Sciatic nerve (tissue), 2 donors: ENCODE measurements around the gene CTPS2. TPM values are rescaled to one million over a fixed set of nuclear protein-coding genes. Genes with fewer than 3 reads are reported as not detected.
"Not testable (repeated sequence)": the region's sequence is repeated elsewhere in the genome, so short reads cannot be mapped to it uniquely, and the experiment has no call there.

Experiments used
- ATAC-seq: fragments of 200-7000 bp; cut with Tn5 transposase; one replicate; pipeline ENCODE4 v1.9.1; 2020; ENCODE audit warnings: mild to moderate bottlenecking, moderate library complexity
- DNase-seq: peaks from one replicate; pipeline ENCODE4 v3.0.0-alpha.2; 2020; ENCODE audit warnings: low spot score
- intact Hi-C: fragments of 100-400 bp; cut with DNase I; formaldehyde crosslinking; loops from one replicate; pipeline ENCODE4 v1.14.2; 2022
- total RNA-seq: library from RNA; stranded (reverse); fragmentation: NEBNext Ultra II Directional; extraction: Animal tissue kit (Norgen Biotek cat#: 25700); gene quantifications from one replicate; pipeline ENCODE4 v1.2.1, GENCODE V29; 2021
- donor health status: DM: no; HTN: no; CAD: no.
- donor health status: DM: no; HTN: no; CAD: no.

The CTPS2 gene
- total RNA-seq, 1 donor from 2014 or later, result 17.0 TPM

- intact Hi-C loops, ATAC-seq, DNase-seq: not testable (repeated sequence)
These were observed 84.0 kb downstream of the CTPS2 start for GRCh38 chrX:16628511-16628910.

DNA sequence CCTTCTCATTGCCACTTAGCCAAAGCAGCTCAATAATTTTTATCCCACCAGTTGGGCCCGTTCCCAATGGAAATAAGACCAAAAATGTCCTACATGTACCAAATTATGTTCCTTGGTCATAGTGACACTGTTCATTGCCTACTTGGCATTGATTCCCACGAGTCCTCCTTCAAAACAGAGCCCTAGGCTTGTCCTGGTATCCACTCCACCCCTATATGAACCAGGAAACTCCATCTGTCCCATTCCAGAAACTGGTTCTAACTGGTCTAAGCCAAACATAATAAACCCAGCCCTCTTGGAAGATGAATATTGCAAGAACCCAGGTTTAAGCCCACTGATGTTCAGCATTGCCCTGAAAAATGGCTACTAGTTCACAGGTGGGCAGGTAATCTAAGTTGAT, 93.4 kb downstream of the CTPS2 start:
- DNase-seq (no peak), ATAC-seq (no peak)
- intact Hi-C loops, result no loop called here

DNA sequence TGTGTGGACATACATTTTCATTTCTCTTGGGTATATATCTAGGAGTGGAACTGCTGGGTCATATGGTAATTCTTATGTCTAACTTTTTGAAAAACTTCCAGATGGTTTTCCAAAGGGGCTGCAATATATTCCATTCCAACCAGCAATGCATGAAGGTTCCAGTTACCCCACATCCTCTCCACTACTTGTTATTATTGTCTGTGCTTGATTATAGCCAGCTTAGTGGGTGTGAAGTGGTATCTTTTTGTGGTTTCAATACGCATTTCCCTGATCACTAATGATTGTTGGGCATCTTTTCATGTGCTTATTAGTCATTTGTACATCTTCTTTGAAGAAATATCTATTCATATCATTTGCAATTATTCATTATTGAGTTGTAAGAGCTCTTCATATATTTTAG, 94.0 kb downstream of the CTPS2 start:
- intact Hi-C loops, result no loop called here
- no peak for ATAC-seq
- no peak for DNase-seq

DNA sequence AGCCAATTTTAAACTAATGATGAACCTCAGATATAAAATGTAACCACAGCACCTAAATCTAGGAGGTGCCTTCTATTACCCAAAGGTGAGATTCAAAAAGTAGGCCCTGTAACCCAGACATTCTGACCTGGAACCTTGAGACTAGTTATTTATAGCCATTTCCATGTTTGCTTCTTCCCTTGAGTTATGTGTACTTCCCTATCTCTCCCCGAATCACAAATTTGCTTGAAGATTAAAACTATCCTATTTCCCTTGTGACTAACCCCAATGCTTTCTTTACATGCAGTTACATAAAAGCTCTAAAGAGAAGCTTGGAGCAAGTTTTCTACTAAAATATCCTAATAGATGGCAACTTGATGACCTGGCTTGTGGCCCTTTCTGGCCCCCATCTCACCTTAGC, 95.1 kb downstream of the CTPS2 start:
- DNase-seq (no peak), ATAC-seq (no peak)
- intact Hi-C loops, result no loop called here

DNA sequence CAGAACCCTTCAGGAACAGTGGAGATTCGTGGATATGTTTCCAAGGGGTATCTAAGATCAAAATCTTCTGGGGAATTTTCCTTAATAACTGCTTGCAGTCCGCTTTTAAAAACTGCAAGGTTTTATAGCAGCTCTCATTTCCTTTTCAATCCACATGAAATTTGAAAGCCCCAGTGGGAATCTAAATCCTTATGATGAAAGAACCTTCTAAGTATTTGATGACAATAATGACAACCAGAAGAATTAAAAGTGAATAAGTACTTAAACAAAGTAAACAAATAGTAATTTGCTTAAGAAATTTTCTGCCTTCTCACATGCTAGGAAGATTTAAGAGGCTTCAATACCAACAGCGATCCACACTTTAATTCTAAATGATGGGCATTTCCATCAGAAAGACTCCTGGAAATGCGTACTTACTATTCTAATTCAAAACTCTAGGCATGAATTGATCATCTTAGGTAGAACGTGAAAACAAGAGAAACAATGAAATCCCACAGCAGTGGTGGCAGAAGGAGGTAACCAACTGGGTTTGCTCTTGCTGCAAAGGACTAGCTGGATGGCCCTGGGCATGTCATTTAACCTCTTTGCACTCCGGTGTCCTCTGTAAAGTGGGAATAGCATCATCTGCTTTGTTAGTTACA, 100.1 kb downstream of the CTPS2 start:
- no peak for DNase-seq
- intact Hi-C loops, result no loop called here
- ATAC-seq, result no peak

DNA sequence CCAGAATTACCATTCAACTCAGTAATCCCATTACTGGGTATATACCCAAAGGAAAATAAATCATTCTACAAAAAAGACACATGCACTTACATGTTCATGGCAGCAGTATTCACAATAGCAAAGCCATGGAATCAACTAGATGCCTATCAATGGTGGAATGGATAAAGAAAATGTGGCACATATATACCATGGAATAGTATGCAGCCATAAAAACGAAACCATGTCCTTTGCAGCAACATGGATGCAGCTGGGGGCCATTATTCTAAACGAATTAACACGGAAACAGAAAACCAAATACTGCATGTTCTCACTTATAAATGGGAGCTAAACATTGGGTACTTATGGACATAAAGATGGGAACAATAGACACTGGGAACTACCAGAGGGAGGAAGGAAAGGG, 101.8 kb downstream of the CTPS2 start:
- DNase-seq, intact Hi-C loops, ATAC-seq: not testable (repeated sequence)

DNA sequence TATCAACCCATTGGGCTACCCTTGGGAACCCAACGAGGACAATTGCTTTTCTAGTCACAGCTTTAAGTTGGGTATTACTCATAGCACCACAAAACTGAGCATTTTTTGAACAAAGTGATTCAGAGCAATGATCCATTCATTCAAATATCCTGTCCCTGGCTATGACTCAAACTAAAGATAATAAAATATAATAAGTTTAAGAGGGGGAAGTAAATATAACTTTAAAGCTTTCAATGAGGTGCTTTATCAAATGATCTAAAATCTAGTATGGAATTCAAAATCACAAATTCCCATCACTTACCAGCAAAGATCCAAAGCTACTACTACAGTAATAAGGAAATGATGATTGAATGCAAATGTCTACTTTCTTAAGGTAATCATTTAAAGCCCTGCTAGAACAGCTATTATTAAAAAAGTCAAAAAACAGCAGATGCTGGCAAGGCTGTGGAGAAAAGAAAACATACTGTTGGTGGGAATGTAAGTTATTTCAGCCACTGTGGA, 102.3 kb downstream of the CTPS2 start:
- intact Hi-C loops, result no loop called here
- ATAC-seq (no peak), DNase-seq (no peak)

DNA sequence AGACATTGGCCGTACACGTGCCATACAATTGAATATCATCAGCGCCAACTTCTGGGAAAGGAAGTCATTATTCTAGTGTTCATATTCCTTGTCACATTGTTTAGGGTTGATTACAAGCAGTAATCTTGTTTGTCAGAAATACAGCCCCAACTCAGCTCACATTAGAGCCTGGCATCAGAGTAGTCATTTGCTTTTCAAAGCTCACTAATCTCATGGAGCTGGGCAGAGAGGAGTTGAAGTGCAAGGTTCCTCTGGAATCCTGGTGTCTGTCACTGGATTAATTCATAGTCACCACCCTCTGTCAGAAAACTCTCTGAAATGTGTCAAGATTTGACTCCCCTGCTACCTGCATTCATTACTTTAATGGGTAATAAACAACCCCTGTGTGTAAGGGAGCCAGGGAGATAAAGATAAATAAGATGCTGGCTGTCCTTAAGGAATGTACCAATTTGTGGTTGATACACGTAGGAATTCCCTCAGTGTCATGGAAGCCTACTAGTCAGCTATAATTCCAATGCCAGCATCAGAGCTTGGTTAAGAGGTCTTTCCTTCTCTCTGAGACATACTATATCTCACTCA, 106.2 kb downstream of the CTPS2 start:
- DNase-seq, result no peak
- intact Hi-C loops, result no loop called here
- no peak for ATAC-seq

DNA sequence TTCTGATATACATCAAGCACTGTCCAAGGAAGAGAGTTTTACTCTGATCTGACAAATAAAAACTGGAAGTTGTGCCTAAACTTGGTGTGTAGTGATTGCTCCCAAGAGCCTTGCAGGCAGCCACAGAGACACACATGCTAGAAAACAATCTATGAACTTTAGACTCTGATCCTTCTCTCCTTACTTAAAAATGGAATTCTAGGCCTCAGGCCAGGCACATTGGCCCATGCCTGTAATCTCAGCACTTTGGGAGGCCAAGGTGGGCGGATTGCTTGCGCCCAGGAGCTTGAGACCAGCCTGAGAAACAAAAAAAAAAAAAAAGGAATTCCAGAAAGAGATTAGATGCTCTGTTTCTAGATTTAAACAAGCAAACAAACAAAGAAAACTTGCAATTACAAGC, 108.1 kb downstream of the CTPS2 start:
- DNase-seq (no peak), ATAC-seq (peak; percentile 32)
- intact Hi-C loops, result no loop called here

DNA sequence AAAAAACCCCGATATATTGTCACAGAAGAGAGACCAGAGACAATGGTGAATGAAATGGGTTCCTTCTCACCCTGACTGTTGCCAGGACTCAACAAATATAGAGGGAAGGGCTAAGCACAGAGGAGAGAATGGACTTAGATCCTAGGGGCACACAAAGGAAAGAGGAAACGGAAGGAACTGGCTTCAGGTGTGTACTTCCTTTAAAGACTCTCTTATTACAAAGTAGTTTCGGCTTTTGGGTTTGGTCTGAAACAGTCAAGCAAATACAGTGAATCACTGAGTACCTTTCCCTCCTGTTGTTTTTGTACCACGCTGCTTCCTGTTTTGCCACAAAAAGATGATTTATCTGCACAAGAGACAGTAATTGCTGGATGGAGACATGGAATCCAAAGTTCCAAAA, 108.6 kb downstream of the CTPS2 start:
- no peak for ATAC-seq
- DNase-seq, result no peak
- intact Hi-C loops, result no loop called here

- ATAC-seq, intact Hi-C loops, DNase-seq: not testable (repeated sequence)
These were observed 109.2 kb downstream of the CTPS2 start for GRCh38 chrX:16603235-16603634.

- ATAC-seq, result no peak
- intact Hi-C loops, result no loop called here
- no peak for DNase-seq
These were observed 110.6 kb downstream of the CTPS2 start for GRCh38 chrX:16601885-16602284.

DNA sequence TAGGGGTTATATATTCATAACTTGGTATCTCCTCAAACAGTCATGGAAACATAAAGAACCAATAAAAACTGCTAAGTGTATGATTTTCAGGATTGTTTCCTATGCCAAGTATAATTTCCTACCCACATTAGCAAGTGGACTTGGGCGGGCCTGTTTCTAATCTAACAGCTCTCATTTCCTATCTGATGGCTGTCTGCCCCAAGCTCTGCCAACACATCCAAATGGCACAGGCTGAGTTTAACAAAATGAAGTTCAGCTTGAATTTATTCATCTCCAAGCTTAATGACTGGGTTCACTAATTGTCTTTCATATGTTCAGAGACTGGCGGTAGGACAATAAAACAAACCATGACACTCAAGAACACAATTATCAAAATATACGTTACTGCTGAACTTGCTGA, 118.0 kb downstream of the CTPS2 start:
- ATAC-seq (no peak), DNase-seq (no peak)
- intact Hi-C loops, result no loop called here

GRCh38 chrX:16593801-16594200, 118.7 kb downstream of the CTPS2 start:
- DNase-seq (no peak), ATAC-seq (no peak)
- intact Hi-C loops, result no loop called here

GRCh38 chrX:16592194-16592770, 120.2 kb downstream of the CTPS2 start:
- ATAC-seq (peak; percentile 36), DNase-seq (no peak)
- intact Hi-C loops, result no loop called here

- ATAC-seq, result no peak
- intact Hi-C loops, result no loop called here
- no peak for DNase-seq
These were observed 122.6 kb downstream of the CTPS2 start for GRCh38 chrX:16589826-16590225.

GRCh38 chrX:16589211-16589610, 123.3 kb downstream of the CTPS2 start:
- DNase-seq, result no peak
- intact Hi-C loops, result no loop called here
- ATAC-seq, result peak; percentile 65

GRCh38 chrX:16588266-16588665, 124.2 kb downstream of the CTPS2 start:
- DNase-seq (no peak), ATAC-seq (no peak)
- intact Hi-C loops, result no loop called here

- ATAC-seq, result no peak
- intact Hi-C loops, result no loop called here
- DNase-seq, result no peak
These were observed 124.6 kb downstream of the CTPS2 start for GRCh38 chrX:16587836-16588235.

- DNase-seq, result no peak
- intact Hi-C loops, result no loop called here
- ATAC-seq, result no peak
These were observed 125.9 kb downstream of the CTPS2 start for GRCh38 chrX:16586377-16587112.
